Fibroblast of skin of right quadriceps (primary cell): ENCODE measurements around the gene YWHAG.
"Not testable (repeated sequence)": the region's sequence is repeated elsewhere in the genome, so short reads cannot be mapped to it uniquely, and the experiment has no call there.

Experiments used
- DNase-seq: peaks from one replicate; pipeline ENCODE4 v3.0.0-alpha.2; 2013

YWHAG gene

DNA sequence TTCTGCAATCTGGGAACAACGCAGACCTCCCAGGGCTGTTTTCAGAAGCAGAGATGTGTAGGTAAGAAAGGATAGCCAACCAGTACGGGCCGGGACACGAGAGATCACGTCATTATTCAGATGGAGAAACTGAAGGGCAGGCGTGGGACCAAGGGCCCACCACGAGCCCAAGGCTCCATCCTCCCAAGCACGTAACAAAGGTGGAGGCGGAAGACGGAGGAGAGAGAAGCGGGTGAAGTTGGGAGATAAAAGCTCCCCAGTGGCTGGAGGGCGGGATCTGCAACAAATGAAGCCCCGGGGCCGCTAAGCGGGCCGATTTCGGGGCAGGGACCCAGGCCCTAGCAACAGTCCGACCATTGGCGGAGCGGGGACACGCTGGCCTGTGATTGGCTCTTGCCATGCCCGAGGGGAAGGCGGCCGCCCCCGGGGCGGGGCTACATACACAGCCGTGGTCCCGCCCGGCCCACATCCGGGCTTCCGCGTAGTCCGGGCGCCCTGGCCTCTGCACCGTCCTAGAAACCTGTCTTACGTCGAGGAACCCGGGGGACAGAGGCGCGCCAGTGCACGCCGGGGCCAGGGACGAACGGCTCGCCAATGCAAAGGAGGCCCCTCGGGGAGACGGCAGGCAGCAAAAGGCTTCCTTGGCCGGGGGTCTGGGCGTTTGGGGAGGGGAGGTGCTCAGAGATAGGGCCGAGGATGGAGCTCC, 40.9 kb downstream of the YWHAG start:
- DNase-seq = peak; percentile 95

DNA sequence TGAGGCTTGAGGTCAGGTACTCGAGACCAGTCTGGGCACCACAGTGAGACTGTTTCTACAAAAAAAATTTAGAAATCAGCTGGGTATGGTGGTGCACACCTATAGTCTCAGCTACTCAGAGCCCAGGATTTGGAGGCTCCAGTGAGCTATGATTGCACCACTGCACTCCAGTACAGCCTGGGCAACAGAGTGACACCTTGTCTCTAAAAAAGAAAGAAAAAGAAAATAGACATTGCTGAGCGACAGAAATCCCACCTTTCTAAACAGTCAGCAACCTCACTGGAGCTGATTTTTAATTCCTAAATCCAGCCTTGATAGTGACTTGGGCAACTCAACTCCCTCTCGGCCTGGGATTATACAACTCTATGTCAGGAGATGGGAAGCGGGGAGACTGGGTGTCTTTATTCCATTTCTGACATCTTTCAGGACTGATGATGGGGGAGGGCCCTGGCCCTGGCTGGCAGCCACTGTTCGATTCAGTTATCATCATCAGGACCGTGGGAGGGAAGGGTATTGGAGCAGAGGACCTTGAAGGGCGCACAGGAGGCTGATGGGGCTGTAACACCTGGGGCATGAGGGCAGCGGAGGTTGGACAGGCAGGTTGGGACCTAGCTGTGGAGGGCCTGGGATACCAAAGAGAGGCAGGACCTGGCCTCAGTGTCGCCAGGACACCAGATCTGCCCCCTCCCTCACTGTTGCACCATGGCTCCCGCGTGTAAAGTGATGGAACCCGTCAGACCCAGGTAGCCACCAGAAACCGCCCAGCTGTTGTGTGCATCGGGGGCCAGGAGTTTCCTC, 41.6 kb downstream of the YWHAG start:
- no peak for DNase-seq

GRCh38 chr7:76315364-76315763, 43.4 kb downstream of the YWHAG start:
- DNase-seq = no peak

DNA sequence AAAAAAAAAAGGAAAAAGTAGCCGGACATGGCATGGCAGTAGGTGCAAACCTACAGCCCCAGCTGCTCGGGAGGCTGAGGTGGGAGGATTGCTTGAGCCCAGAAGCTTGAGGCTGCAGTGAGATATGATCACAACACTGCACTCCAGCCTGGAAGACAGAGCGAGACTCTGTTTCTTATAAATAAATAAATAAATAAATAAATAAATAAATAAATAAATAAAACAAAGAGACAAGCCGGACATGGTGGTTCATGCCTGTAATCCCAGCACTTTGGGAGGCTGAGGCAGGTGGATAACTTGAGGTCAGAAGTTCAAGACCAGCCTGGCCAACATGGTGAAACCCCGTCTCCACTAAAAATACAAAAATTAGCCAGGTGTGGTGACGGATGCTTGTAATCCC, 44.1 kb downstream of the YWHAG start:
- not testable (repeated sequence) for DNase-seq

GRCh38 chr7:76314042-76314721, 44.6 kb downstream of the YWHAG start:
- DNase-seq = peak; percentile 86

DNA sequence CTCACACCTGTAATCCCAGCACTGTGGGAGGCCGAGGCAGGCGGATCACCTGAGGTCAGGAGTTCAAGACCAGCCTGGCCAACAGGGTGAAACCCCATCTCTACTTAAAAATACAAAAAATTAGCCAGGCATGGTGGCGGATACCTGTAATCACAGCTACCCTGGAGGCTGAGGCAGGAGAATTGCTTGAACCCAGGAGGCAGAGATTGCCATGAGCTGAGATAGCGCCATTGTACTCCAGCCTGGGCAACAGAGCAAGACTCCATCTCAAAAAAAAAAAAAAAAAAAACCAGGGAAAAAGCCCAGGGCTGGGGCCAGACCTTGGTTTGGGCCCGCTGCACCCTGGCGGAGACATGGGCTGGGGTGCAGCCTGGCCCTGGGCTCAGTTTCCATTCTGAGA, 47.0 kb downstream of the YWHAG start:
- DNase-seq = not testable (repeated sequence)

DNA sequence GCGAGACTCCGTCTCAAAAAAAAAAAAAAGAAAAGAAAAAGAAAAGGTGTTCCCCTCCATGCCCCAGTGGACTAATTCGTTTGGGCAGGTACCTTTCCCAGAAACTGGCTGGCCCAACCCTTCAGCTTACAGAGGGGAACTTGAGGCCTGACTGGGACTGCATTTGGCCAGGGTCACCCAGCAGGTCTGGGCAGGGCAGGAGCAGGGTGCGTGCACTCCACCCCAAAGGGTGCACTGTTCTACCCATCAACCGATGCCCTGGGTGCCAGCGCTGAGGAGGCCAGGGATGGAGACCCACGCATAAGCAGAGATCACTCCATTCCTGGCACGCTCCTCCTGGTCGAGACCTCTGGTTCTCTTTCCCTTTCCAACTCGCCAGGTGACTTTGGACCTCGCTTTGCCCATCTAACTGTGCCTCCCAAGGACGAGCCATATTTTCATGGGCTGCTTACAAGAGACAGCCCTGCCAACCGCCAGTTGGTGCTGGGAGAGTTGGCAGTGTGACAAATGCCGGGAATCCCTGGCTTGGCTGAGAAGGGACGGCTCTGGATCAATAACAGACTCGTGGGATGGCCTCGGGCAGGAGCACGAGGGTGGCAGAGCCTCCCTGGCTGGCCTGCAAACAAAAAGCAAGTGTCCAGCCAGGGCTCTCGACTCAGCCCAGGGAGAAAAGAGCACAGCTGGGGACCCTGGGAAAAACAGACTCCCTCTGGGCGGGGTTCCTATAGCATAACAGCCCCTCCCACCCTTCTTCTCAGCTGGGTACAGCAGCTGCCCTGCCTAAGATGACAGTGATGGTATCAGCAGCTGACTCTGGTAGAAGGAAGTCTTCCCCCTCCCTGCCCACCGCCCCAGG, 48.5 kb downstream of the YWHAG start:
- DNase-seq = no peak

GRCh38 chr7:76309341-76310101, 49.3 kb downstream of the YWHAG start:
- DNase-seq = not testable (repeated sequence)

- DNase-seq = not testable (repeated sequence)
These were observed 49.9 kb downstream of the YWHAG start for GRCh38 chr7:76308874-76309273.

DNA sequence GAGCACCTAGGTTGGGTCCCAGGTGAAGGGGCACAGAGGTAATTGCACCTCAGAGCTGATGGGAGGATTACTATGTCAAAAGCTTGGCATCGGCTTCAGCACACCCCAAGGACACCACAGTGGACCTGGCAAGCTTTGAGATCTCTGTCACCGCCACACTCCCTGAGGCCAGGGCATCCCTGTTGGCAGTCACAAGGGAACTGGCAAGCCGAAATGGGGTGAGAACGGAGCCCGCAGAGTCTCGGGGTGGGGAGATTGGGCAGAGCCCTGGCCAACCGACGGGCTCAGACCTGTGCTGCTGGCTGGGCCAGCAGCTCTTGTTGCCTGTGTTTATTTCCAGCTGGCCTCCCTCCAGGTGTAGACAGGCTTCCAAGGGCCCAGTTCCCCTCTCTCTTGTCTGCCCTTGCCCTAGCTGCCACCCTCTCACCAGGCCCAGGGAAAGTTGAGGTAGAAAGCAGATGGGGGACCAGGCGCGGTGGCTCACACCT, 53.9 kb downstream of the YWHAG start:
- no peak for DNase-seq

DNA sequence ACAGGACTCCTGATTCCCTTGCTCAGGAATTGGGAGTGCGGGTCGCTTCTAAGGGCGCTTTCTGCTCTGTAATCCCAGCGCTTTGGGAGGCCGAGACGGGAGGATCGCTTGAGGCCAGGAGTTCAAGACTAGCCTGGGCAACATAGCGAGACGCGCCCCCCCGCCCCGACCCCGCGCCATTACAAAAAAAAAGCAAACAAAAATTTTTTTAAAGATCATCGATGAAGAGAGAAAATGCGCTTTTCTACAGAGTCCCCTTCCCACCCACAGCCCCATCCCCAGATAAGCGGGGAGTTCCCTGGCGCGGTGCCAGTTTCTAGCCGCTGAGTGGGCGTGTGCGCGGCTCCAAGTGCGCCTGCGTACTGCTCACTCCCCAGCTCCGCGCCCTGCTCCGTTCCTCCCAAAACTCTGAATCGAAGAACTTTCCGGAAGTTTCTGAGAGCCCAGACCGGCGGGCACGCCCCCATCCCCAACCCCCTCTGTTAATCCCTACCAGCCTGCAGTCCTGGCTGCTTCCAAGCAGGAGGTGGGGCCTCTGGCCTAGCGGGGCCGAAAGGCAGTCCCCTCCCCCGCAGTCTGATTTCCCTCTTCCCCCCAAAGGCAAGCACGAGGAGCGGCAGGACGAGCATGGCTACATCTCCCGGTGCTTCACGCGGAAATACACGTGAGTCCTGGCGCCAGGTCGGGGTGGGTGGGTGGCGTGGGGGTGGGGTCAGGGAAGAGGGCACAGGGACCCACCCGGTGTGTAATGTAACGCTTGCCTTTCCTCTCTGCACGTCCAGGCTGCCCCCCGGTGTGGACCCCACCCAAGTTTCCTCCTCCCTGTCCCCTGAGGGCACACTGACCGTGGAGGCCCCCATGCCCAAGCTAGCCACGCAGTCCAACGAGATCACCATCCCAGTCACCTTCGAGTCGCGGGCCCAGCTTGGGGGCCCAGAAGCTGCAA, 55.3 kb downstream of the YWHAG start:
- DNase-seq = peak; percentile 96

GRCh38 chr7:76302347-76303201, 56.2 kb downstream of the YWHAG start, which contains the start of gene HSPB1:
TSS of gene HSPB1 (plus strand) at chr7:76302673. CDS start at chr7:76302713, 40 bp downstream.
- peak; percentile 92 for DNase-seq

GRCh38 chr7:76301000-76301399, 57.8 kb downstream of the YWHAG start:
- no peak for DNase-seq

DNA sequence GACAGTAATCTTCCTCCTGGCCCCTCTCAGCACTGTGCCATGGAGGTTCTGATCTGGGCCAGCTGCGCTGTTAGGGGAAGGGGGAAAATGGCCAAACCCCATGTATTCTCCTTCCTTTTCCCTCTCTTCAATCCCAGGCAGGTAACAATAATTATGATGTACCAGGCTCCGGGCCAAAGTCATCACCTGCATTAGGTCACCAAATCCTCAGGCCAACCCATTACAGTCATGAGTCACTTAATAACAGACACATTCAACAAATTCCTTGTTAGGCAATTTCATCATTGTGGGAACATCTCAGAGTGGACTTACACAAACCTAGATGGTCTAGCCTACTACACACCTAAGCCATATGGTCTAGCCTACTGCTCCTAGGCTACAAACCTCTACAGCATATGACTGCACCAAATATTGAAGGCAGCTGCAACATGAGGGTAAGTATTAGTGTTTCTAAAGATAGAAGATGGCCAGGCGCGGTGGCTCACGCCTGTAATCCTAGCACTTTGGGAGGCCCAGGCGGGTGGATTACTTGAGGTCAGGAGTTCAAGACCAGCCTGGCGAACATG, 58.5 kb downstream of the YWHAG start:
- peak; percentile 76 for DNase-seq

DNA sequence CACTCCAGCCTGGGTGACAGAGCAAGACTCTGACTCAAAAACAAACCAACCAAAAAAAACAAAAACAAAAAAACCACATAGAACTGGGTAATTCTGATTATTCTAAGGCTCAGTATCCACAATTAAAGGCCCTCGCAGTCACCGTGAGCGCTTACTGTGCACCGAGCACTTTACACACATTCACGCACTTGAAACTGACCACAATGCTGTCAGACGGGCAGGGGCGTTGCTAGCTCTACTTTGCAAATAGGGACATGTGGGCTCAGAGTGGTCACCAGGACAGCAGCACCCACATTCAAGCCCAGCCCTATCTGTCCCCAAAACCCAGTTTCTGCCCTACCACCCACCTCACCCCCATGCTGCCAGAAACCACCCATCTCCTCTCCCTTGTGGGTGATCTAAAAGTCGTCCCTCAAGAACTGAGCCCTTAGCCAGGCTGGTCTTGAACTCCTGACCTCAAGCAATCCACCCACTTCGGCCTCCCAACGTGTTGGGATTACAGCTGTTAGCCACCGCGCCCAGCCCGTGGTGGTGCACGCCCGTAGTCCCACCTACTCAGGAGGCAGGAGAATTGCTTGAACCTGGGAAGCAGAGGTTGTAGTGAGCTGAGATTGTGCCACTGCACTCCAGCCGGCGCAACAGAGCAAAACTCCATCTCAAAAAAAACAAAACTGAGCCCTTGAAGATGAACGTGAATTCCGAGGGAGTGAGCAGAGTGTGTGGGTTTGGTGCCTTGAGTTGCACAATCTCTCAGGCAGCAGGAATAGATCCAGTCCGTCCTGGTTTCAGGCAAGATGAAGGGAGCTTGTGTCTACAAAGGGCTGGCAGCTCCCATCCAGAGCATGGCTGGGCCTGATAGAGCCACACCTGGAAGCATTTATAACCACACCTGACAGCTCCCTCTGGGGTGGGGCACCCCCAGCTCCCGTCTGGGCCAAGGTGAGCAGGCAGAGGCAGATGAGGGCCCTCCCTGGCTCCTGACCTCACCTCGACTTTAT, 61.7 kb downstream of the YWHAG start:
- DNase-seq = peak; percentile 81

- DNase-seq = peak; percentile 94
These were observed 64.3 kb downstream of the YWHAG start for GRCh38 chr7:76294344-76295024.

GRCh38 chr7:76293407-76293901, 65.3 kb downstream of the YWHAG start:
- no peak for DNase-seq
